ENCODE data around the gene HMCN1. TPM values are rescaled to one million over a fixed set of nuclear protein-coding genes. Genes with fewer than 3 reads are reported as not detected.

Gene HMCN1
- total RNA-seq, 6 experiments from 2014 or later, result 4.7 to 7.5 (median 5.7) TPM

DNA sequence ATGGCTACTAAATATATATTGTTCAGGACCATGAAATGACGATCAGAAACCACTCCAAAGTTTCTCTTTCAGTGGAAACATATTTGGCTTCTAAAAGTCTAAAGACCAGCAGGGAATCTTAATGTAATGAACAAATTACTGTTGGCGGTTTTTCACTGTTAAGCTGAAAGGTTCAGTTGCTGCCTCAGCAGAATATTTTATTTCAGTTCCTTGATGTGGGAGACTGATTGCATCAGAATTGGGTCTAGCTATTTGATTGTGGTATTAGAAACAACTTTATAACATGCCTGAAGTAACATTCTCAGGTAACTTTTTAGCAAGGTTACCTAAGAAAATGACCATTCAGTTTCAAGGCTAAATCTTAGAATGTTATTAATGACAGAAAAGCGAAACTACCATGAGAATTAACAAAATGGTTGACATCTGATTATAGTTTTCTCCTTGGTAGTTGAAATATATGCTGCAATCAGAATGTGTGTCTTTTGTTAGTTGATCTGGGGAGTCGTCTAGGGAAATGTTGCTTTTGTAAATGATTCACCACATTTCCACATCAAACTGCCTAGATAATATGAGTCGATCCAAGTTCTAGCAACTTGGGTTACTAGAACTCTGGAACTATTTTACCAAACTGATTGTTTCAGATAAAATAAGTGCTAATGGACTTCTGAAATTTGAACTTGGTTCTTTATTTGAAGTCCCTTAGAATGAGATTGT lies 200.4 kb downstream of the HMCN1 start:
- Histone ChIP-seq H3K27ac (peak overlapping the region; percentile 40 to 71 (median 71)), H3K36me3 (no peaks in the 10 kb centered on the region), H3K4me1 (peaks cover 0 to 10% (median 0%) of the 10 kb centered on the region in 4 donors), H3K27me3 (no peaks in the 10 kb centered on the region), H3K9me3 (no peaks in the 10 kb centered on the region), H3K4me3 (peak overlapping the region; percentile 5 to 30 (median 25))
- peak; percentile 21 for TF ChIP-seq POLR2A (IDR thresholded peaks at IDR 0.05)
- TF ChIP-seq, protein P1, sequence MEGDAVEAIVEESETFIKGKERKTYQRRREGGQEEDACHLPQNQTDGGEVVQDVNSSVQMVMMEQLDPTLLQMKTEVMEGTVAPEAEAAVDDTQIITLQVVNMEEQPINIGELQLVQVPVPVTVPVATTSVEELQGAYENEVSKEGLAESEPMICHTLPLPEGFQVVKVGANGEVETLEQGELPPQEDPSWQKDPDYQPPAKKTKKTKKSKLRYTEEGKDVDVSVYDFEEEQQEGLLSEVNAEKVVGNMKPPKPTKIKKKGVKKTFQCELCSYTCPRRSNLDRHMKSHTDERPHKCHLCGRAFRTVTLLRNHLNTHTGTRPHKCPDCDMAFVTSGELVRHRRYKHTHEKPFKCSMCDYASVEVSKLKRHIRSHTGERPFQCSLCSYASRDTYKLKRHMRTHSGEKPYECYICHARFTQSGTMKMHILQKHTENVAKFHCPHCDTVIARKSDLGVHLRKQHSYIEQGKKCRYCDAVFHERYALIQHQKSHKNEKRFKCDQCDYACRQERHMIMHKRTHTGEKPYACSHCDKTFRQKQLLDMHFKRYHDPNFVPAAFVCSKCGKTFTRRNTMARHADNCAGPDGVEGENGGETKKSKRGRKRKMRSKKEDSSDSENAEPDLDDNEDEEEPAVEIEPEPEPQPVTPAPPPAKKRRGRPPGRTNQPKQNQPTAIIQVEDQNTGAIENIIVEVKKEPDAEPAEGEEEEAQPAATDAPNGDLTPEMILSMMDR (IDR thresholded peaks at IDR 0.05), result no peak
- DNase-seq, result no peak
- ATAC-seq, result peak; percentile 86 to 95 (median 88)
- 30% methylated on average over 5 of the region's 5 CpGs for WGBS (ENCODE audit: insufficient coverage, low coverage, low lambda C conversion rate, missing lambda C conversion rate)
- intact Hi-C loops (cut with DNase I), result no loop called here

DNA sequence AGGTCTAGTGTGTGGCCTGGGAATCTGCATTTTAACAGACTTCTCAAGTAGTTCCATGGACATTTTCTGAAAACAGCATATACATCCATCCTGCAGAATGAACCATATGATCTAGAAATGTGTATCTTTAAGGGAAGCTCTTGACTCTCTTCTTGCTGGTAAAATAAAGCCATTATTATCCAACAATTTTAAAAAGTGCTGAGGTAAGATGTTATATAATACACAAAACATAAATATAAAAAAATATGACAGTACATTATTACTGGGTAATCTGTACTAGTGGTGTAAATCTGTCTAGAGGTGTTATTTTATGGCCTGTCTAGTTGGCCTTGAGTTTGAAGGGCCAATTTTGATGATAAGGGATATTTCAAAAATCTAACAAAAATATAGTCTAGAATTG lies 201.2 kb downstream of the HMCN1 start:
- peaks cover 0 to 10% (median 0%) of the 10 kb centered on the region in 4 donors for H3K4me1 ChIP-seq
- DNase-seq (no peak), ATAC-seq (no peak)
- no peak overlapping the region for H3K4me3 ChIP-seq
- TF ChIP-seq, protein P1 (IDR thresholded peaks at IDR 0.05), result no peak
- TF ChIP-seq POLR2A (IDR thresholded peaks at IDR 0.05), result no peak
- H3K36me3 ChIP-seq, result no peaks in the 10 kb centered on the region
- intact Hi-C loops (cut with DNase I), result no loop called here
- no peaks in the 10 kb centered on the region for H3K27me3 ChIP-seq
- H3K9me3 ChIP-seq, result no peaks in the 10 kb centered on the region
- H3K27ac ChIP-seq, result peak overlapping the region in 1 of 3 donors; percentile 71

DNA sequence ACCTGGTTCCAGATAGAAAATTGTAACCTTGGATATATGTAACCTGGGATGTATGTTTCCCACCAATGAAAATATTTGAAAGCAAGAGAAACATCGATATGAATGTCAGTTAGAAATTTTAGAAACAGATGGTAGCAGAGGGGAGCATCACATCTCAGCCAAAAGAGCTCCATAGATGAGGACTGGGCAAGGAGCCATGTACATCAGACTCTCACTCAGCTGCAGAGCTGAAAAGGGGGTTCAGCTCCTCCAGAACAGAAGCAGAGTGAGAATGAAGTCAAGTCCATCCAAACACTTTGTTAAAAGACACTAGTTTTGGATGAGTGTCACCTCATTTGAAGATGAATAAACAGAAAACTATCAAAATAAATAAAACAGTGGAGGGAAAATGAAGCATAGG lies 202.4 kb downstream of the HMCN1 start:
- peaks cover 0 to 10% (median 0%) of the 10 kb centered on the region in 4 donors for H3K4me1 ChIP-seq
- H3K27ac ChIP-seq, result no peak overlapping the region
- H3K36me3 ChIP-seq, result no peaks in the 10 kb centered on the region
- WGBS (ENCODE audit: insufficient coverage, low coverage, low lambda C conversion rate, missing lambda C conversion rate), result 50% methylated on average over 1 of the region's 1 CpG
- no peaks in the 10 kb centered on the region for H3K9me3 ChIP-seq
- no peak for TF ChIP-seq POLR2A (IDR thresholded peaks at IDR 0.05)
- TF ChIP-seq, protein P1 (IDR thresholded peaks at IDR 0.05), result no peak
- no peak for ATAC-seq
- DNase-seq, result no peak
- no peak overlapping the region for H3K4me3 ChIP-seq
- intact Hi-C loops (cut with DNase I), result no loop called here
- H3K27me3 ChIP-seq, result no peaks in the 10 kb centered on the region

DNA sequence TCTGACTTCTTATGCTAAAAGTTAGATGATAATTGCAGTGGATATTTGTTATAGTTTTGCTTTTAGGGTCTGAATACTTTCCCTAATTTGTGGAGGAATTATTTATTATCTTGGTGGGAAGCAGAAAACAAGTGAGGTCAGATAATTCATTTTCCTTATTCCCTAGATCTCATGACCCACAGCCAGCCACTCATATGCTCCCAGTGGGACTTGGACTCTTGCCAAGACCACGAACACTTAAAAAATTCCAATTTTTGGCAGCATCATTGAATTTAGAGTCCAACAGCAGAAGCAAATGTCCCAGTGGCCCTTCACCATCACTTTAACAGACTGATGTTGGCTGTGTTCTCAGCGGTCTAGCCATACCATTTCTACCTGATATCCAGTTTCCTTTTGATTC lies 204.2 kb downstream of the HMCN1 start:
- TF ChIP-seq POLR2A (IDR thresholded peaks at IDR 0.05), result no peak
- TF ChIP-seq, protein P1 (IDR thresholded peaks at IDR 0.05), result no peak
- Histone ChIP-seq H3K36me3 (no peaks in the 10 kb centered on the region), H3K9me3 (no peaks in the 10 kb centered on the region), H3K27ac (no peak overlapping the region), H3K4me3 (no peak overlapping the region), H3K27me3 (no peaks in the 10 kb centered on the region), H3K4me1 (peaks cover 0 to 10% (median 0%) of the 10 kb centered on the region in 4 donors)
- no peak for DNase-seq
- WGBS (ENCODE audit: insufficient coverage, low coverage, low lambda C conversion rate, missing lambda C conversion rate), result 21% methylated on average over 2 of the region's 2 CpGs
- no peak for ATAC-seq
- intact Hi-C loops (cut with DNase I), result no loop called here

Data from right lobe of liver (tissue), 6 donors.